Amygdala (tissue), 56 donors: ENCODE measurements around the gene GNE.
A peak's percentile ranks its signal among the peaks of the same experiment; 100 is the strongest.
"Not testable (repeated sequence)": the region's sequence is repeated elsewhere in the genome, so short reads cannot be mapped to it uniquely, and the experiment has no call there.

Experiments used
- DNase-seq, 56 donors: peaks; one replicate each; lab custom pipeline; 2025; lab: John Stamatoyannopoulos, UW

The GNE gene

GRCh38 chr9:36258208-36258995, at the start of gene GNE:
Gene GNE (minus strand): TSS chr9:36258448. CDS start chr9:36249355, 9,093 bp downstream.
- peak; percentile 79 to 99 (median 96) for DNase-seq

- DNase-seq: no peak
These were observed 48.4 kb upstream of the GNE start for GRCh38 chr9:36306471-36307306.

- not testable (repeated sequence) for DNase-seq
These were observed 46.1 kb upstream of the GNE start for GRCh38 chr9:36304366-36304765.

- DNase-seq: no peak
These were observed 43.0 kb upstream of the GNE start for GRCh38 chr9:36301227-36301626.

- DNase-seq: no peak
These were observed 40.3 kb upstream of the GNE start for GRCh38 chr9:36298566-36298965.

GRCh38 chr9:36297798-36298197, 39.5 kb upstream of the GNE start:
- no peak for DNase-seq

- DNase-seq: not testable (repeated sequence)
These were observed 36.7 kb upstream of the GNE start for GRCh38 chr9:36294996-36295395.

- DNase-seq: no peak
These were observed 35.7 kb upstream of the GNE start for GRCh38 chr9:36293918-36294317.

- no peak for DNase-seq
These were observed 34.9 kb upstream of the GNE start for GRCh38 chr9:36293171-36293570.

GRCh38 chr9:36292641-36293040, 34.4 kb upstream of the GNE start:
- no peak for DNase-seq

GRCh38 chr9:36290996-36291395, 32.7 kb upstream of the GNE start:
- DNase-seq: no peak

- DNase-seq: no peak
These were observed 31.7 kb upstream of the GNE start for GRCh38 chr9:36289836-36290435.

GRCh38 chr9:36288070-36288469, 29.8 kb upstream of the GNE start:
- DNase-seq: no peak

GRCh38 chr9:36286388-36286787, 28.1 kb upstream of the GNE start:
- no peak for DNase-seq

GRCh38 chr9:36284226-36284625, 26.0 kb upstream of the GNE start:
- no peak for DNase-seq

- DNase-seq: no peak
These were observed 24.0 kb upstream of the GNE start for GRCh38 chr9:36282275-36282674.

- DNase-seq: no peak
These were observed 22.7 kb upstream of the GNE start for GRCh38 chr9:36280989-36281388.

- DNase-seq: no peak
These were observed 20.0 kb upstream of the GNE start for GRCh38 chr9:36278243-36278642.

GRCh38 chr9:36276781-36277181, 18.5 kb upstream of the GNE start:
- no peak for DNase-seq

- no peak for DNase-seq
These were observed 18.0 kb upstream of the GNE start for GRCh38 chr9:36276254-36276653.

- DNase-seq: no peak
These were observed 16.8 kb upstream of the GNE start for GRCh38 chr9:36275060-36275459.
